CMK (cell line): ENCODE measurements around the gene CDKAL1.

ENCODE experiments used
- DNase-seq: peaks from one replicate; pipeline ENCODE4 v3.0.0-alpha.2; 2010; ENCODE audit warnings: low read depth

The CDKAL1 gene

DNA sequence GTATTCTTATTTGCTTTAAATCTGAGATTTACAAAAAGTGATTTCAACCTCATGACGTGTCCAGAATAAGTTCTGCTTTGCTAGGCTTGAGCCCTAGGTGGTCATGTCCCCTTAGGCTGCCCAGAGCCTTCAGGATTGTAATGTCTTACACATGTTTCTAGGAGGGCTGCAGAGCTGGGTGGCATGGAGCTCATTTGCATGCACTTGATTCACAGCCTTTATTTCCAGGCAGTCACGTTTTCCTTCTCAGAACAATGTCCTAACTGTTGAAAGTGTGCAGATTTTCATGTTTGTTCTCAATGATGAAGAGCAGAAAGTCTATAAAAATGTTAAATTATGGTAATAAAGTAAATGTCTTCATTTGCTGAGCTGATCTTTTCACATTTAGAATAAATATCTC lies 610.7 kb downstream of the CDKAL1 start:
- DNase-seq, result no peak

GRCh38 chr6:21147995-21148394 lies 613.7 kb downstream of the CDKAL1 start:
- no peak for DNase-seq

DNA sequence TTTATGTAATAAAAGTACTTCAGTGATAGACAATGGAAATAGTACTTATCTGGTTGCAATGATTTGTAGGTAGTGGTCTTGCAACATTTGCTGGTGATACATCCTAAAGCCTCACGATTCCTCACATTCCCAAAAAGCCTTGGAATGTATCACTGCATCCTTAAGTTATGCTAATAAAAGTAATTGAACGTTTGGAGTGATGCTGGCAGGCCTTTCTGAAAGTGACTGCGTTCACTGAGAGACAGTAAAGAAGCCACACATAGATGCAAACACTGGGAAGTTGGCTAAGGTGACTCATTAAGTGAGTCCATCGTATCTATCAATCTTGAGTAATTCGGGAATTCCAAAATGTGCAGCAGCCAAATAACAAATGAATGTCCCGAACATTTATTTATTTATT lies 615.2 kb downstream of the CDKAL1 start:
- no peak for DNase-seq

- DNase-seq, result no peak
Measured at GRCh38 chr6:21150667-21151066, 616.4 kb downstream of the CDKAL1 start.

DNA sequence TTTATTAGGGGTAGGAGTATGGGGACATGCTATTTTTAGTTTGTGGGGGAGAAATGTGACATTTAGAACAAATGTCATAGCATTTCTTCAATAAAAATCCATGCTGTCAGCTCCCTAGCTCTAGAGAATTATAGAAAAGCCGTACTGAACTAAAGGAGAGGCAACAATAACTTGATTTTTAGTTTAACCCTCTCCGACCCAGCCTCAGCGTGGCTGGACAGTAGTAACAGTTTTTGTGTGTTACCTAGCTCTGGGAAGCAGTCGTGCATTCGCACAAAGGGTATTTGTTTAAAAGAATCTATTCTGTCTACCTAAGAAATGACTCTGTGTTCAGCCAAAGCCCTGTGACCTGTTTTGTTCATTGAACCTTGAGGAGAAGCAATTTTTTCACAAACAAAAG lies 616.9 kb downstream of the CDKAL1 start:
- DNase-seq, result no peak

- no peak for DNase-seq
Measured at GRCh38 chr6:21151530-21151929, 617.3 kb downstream of the CDKAL1 start.

DNA sequence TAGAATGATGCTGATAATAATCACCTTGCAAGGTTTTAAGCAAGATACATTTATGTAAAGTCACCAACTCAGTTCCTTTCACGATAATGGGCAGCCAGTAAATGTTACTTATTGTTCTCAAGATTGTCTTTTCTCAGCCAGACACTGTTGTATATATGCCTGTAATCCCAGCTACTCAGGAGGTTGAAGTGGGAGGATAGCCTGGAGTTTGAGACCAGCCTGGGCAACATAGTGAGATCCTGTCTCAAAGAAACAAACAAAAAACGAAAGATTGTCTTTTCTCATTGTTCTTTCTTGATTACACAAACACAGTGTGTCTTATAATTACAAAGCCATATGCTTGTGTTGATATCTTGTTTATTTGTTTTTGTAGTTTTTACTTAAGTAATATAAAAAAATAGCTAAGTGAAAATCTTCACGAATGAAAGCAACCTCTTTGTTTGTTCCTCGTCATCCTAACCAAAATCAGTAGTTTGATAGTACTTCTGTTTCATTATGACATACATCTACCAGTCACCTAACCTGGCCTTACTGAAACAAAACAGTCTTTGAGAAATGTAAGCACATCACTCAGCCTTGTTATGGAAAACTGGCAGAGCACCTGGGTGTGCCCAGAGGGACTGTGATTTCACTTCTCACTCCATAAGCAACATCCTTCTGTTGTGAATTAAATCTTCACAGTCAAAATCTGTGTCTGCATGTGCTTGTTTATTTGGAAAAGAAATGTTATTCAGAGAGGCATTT lies 623.1 kb downstream of the CDKAL1 start:
- no peak for DNase-seq

- no peak for DNase-seq
Measured at GRCh38 chr6:21158149-21158548, 623.9 kb downstream of the CDKAL1 start.

GRCh38 chr6:21158873-21159272 lies 624.6 kb downstream of the CDKAL1 start:
- no peak for DNase-seq

GRCh38 chr6:21159465-21159864 lies 625.2 kb downstream of the CDKAL1 start:
- no peak for DNase-seq

- no peak for DNase-seq
Measured at GRCh38 chr6:21161707-21162106, 627.5 kb downstream of the CDKAL1 start.

DNA sequence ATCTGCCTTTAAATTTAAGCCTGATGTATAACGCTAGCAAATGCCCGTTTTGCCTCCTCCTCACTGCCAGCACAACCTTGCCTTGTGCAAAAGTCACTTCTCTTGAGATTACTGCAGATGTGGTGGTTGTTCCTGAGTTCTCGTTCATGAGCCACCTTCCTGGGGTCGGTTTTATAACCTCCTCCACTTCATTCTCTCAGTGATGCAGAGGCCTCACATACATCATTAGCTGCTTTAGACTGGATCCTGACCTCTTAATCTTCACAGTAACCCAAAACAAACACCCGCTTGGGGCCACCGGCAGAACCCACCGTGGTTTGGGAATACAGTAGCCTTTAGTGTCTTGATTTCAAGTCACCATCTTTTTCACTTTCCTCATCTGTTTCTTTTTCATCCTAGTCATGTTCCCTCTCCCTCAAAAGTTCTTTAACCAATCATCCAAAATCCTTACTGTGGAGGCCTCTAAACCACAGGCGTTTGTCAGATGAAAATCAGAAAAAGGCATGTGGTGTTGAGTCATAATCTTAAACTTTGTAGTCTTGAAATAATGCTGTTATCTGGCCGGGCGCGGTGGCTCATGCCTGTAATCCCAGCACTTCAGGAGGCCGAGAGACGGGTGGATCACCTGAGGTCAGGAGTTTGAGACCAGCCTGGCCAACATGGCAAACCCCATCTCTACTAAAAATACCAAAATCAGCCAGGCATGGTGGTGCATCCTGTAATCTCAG lies 629.0 kb downstream of the CDKAL1 start:
- DNase-seq, result no peak

DNA sequence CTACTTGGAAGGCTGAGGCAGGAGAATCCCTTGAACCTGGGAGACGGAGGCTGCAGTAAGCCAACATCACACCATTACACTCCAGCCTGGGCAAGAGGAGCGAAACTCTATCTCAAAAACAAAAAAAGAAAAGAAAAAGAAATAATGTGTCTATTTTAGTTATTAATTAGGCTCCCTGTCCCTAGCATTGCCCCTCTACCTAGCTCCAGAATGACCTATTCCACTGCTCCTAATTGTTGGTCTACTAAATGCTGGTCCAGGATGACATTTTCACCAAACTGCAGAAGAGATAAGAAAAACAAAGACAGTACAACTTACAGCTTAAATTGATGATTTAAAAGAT lies 629.6 kb downstream of the CDKAL1 start:
- no peak for DNase-seq

DNA sequence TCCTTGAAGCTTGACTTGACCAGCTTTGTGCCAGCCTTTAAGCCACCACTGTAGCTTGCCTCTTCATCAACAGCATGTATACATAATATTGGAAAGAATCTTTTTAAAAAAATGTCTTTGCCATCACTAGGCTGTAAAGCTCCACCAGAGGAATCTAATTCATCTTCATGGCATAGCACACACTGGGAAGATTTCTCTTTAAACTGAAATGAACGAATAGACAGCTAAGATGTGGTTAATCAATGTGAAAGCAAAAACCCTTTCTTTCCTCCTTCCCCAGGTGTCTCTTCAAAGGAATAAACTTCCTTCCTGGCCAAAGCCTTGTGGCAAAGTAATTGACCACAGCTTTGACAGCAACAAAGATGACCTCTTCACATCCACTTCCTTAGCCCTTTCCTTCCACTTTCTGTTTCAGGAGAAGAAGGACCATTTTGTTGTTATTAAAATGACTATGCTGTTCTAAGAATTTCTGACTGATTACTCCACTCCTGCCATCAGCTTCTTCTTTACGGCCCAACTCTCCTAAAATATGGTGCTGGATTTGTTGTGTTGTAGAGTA lies 630.6 kb downstream of the CDKAL1 start:
- DNase-seq, result no peak

GRCh38 chr6:21166754-21167153 lies 632.5 kb downstream of the CDKAL1 start:
- no peak for DNase-seq

DNA sequence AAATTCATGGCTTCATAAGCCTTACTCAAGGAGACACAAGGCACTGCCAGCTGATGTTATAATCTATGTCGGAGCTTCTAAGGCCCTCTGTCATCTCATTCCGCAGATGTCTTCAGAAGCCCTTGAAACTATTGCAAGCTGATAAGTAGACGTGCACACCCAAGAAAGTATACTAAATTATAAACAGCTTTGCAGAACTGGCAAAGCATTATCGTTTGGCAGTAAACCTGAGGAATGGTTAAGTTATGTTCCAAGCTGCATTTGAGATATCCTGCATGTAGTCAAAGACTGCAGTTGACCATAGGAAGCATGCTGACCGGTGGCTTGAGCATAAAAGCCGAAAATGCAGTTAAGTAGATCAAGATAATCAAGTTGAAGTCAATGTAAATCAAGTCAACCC lies 633.5 kb downstream of the CDKAL1 start:
- DNase-seq, result no peak

DNA sequence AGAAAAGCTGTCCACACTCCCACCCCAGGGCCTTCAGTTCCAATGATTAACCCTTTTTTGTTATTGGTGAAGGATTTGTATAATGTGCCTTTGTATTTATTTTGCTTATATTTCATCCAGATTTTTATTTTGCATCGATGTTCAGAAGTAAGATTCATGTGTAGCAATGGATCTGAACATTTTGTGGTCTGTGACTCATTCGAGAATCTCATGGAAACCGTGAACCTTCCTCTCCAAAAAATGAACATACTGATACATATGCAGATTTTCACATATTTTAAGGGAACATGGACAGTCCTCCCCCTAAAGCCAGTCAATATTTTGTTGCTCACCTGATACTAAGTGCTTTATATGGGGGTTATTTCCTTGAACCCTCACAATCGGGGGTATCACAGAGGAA lies 637.5 kb downstream of the CDKAL1 start:
- DNase-seq, result no peak

- no peak for DNase-seq
Measured at GRCh38 chr6:21173031-21173430, 638.8 kb downstream of the CDKAL1 start.

GRCh38 chr6:21173678-21174077 lies 639.4 kb downstream of the CDKAL1 start:
- DNase-seq, result no peak

DNA sequence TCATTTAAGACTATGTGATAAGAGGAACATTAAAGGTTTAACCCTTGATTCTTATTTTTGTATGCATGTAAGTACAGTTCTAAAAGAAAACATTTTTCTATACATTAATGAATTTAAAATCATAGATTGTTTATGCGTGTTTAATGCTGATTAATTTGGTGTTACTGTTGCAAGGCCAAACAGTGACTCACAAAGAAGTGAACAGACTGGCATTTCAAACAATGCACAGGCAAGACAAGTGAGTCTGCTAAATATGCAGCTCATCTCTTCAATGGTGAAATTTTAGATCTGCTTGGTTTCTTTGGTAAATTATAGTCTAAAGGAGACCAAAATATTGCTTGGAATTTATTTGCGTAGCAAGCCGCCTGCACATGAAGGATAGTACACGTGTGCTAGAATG lies 641.9 kb downstream of the CDKAL1 start:
- DNase-seq, result no peak

GRCh38 chr6:21180155-21180554 lies 645.9 kb downstream of the CDKAL1 start:
- DNase-seq, result no peak

- no peak for DNase-seq
Measured at GRCh38 chr6:21180800-21181337, 646.6 kb downstream of the CDKAL1 start.

- no peak for DNase-seq
Measured at GRCh38 chr6:21181866-21182265, 647.6 kb downstream of the CDKAL1 start.
